D341Med (cell line): ENCODE measurements around the gene TMEM101.
"Not testable (repeated sequence)": the region's sequence is repeated elsewhere in the genome, so short reads cannot be mapped to it uniquely, and the experiment has no call there.

Experiments used
- DNase-seq: peaks from one replicate; pipeline ENCODE4 v3.0.0; 2012; ENCODE audit warnings: low spot score

Gene TMEM101

GRCh38 chr17:44000141-44000860 lies 14.5 kb downstream of the TMEM101 start:
- DNase-seq, result no peak

- no peak for DNase-seq
Measured at GRCh38 chr17:43999024-43999423, 15.7 kb downstream of the TMEM101 start.

GRCh38 chr17:43998552-43998951 lies 16.2 kb downstream of the TMEM101 start:
- no peak for DNase-seq

GRCh38 chr17:43997180-43997579 lies 17.6 kb downstream of the TMEM101 start:
- DNase-seq, result not testable (repeated sequence)

- no peak for DNase-seq
Measured at GRCh38 chr17:43995150-43995471, 19.7 kb downstream of the TMEM101 start.

GRCh38 chr17:43994272-43995149 lies 20.3 kb downstream of the TMEM101 start:
- peak; percentile 95 for DNase-seq

GRCh38 chr17:43992641-43993040 lies 22.1 kb downstream of the TMEM101 start:
- DNase-seq, result no peak

GRCh38 chr17:43988301-43988700 lies 26.5 kb downstream of the TMEM101 start:
- no peak for DNase-seq

GRCh38 chr17:43987131-43988021 lies 27.4 kb downstream of the TMEM101 start:
- peak; percentile 30 for DNase-seq

GRCh38 chr17:43986225-43986981 lies 28.4 kb downstream of the TMEM101 start:
- DNase-seq, result peak; percentile 28

GRCh38 chr17:43984521-43984920 lies 30.2 kb downstream of the TMEM101 start:
- peak; percentile 22 for DNase-seq

GRCh38 chr17:43983515-43984411 lies 31.0 kb downstream of the TMEM101 start:
- peak; percentile 41 for DNase-seq

GRCh38 chr17:43983196-43983514 lies 31.6 kb downstream of the TMEM101 start:
- no peak for DNase-seq

- DNase-seq, result no peak
Measured at GRCh38 chr17:43982171-43982570, 32.6 kb downstream of the TMEM101 start.

GRCh38 chr17:43979671-43980070 lies 35.1 kb downstream of the TMEM101 start:
- DNase-seq, result no peak

GRCh38 chr17:43979011-43979410 lies 35.8 kb downstream of the TMEM101 start:
- no peak for DNase-seq

GRCh38 chr17:43978078-43978477 lies 36.7 kb downstream of the TMEM101 start:
- no peak for DNase-seq

GRCh38 chr17:43976963-43977837 lies 37.6 kb downstream of the TMEM101 start:
- DNase-seq, result peak; percentile 33

GRCh38 chr17:43975898-43976297 lies 38.9 kb downstream of the TMEM101 start:
- no peak for DNase-seq
